CD4-positive, CD25-positive, alpha-beta regulatory T cell (primary cell): ENCODE results near the gene PHACTR3. TPM values are rescaled to one million over a fixed set of nuclear protein-coding genes. Genes with fewer than 3 reads are reported as not detected.

Experiments used
- ATAC-seq, 2 donors: fragments of 150-1000 bp; cut with Tn5 transposase; one replicate each; pipeline ENCODE4 v1.10.0; 2021; ENCODE audit warnings: low read depth in 2 of 2, moderate number of reproducible peaks in 2 of 2, moderate library complexity in 1 of 2
- DNase-seq, 3 donors: peaks; one replicate each; pipeline versions ENCODE4 v3.0.0 to v3.0.0-alpha.2; 2012 to 2022; ENCODE audit warnings: mixed read lengths in 1 of 3
- H3K27ac ChIP-seq: one replicate; pipeline ENCODE4 v1.7.0; 2013; ENCODE audit warnings: mild to moderate bottlenecking, low read length; ENCODE audit not compliant: insufficient read depth, poor library complexity, severe bottlenecking
- H3K27me3 ChIP-seq: one replicate; pipeline ENCODE4 v1.7.0; 2013; ENCODE audit warnings: low read length; ENCODE audit not compliant: control insufficient read depth, insufficient read depth
- H3K36me3 ChIP-seq: one replicate; pipeline ENCODE4 v1.7.0; 2013; ENCODE audit warnings: mild to moderate bottlenecking, low read length, moderate library complexity; ENCODE audit not compliant: control insufficient read depth, insufficient read depth
- H3K4me1 ChIP-seq: 2 replicates; pipeline ENCODE4 v1.7.0; 2013; ENCODE audit warnings: mild to moderate bottlenecking, low read length; ENCODE audit not compliant: insufficient read depth, control insufficient read depth, poor library complexity, severe bottlenecking
- H3K4me3 ChIP-seq: one replicate; pipeline ENCODE4 v1.7.0; 2013; ENCODE audit warnings: low read depth, mild to moderate bottlenecking, low read length, moderate library complexity
- H3K9me3 ChIP-seq, 2 experiments: 1 replicate in 1 of 2; 2 replicates in 1 of 2; pipeline ENCODE4 v1.7.0; 2013; ENCODE audit warnings: low read length in 2 of 2, mild to moderate bottlenecking in 1 of 2, moderate library complexity in 1 of 2; ENCODE audit not compliant: control insufficient read depth in 2 of 2
- H3K27ac Mint-ChIP-seq, 3 donors: one replicate each; pipeline ENCODE4 v1.8.0; 2020 to 2022; ENCODE audit warnings: mild to moderate bottlenecking in 3 of 3, mixed read lengths in 3 of 3, moderate library complexity in 2 of 3
- H3K27me3 Mint-ChIP-seq: one replicate; pipeline ENCODE4 v1.8.0; 2022; ENCODE audit warnings: mild to moderate bottlenecking, mixed read lengths
- H3K36me3 Mint-ChIP-seq: one replicate; pipeline ENCODE4 v1.8.0; 2020; ENCODE audit warnings: mixed read lengths
- H3K4me1 Mint-ChIP-seq, 4 donors: one replicate each; pipeline ENCODE4 v1.8.0; 2020 to 2022; ENCODE audit warnings: mixed read lengths in 4 of 4, mild to moderate bottlenecking in 1 of 4
- H3K4me3 Mint-ChIP-seq, 4 donors: one replicate each; pipeline ENCODE4 v1.8.0; 2020 to 2022; ENCODE audit warnings: mild to moderate bottlenecking in 4 of 4, mixed read lengths in 4 of 4, moderate library complexity in 3 of 4
- H3K9me3 Mint-ChIP-seq, 7 donors: one replicate each; pipeline ENCODE4 v1.8.0; 2020 to 2022; ENCODE audit warnings: mixed read lengths in 7 of 7, mild to moderate bottlenecking in 3 of 7, moderate library complexity in 2 of 7
- polyA plus RNA-seq, 4 donors: library from polyadenylated mRNA; unstranded; fragments of 300-500 nt; fragmentation: Illumina TruSeq; gene quantifications; one replicate each; pipeline ENCODE4 v1.2.3, GENCODE V29; 2021
- total RNA-seq: library from RNA; stranded (reverse); gene quantifications from one replicate; pipeline ENCODE4 v1.2.3, GENCODE V29; 2022

Gene PHACTR3
- total and polyA plus RNA-seq, 5 donors from 2014 or later = not detected

DNA sequence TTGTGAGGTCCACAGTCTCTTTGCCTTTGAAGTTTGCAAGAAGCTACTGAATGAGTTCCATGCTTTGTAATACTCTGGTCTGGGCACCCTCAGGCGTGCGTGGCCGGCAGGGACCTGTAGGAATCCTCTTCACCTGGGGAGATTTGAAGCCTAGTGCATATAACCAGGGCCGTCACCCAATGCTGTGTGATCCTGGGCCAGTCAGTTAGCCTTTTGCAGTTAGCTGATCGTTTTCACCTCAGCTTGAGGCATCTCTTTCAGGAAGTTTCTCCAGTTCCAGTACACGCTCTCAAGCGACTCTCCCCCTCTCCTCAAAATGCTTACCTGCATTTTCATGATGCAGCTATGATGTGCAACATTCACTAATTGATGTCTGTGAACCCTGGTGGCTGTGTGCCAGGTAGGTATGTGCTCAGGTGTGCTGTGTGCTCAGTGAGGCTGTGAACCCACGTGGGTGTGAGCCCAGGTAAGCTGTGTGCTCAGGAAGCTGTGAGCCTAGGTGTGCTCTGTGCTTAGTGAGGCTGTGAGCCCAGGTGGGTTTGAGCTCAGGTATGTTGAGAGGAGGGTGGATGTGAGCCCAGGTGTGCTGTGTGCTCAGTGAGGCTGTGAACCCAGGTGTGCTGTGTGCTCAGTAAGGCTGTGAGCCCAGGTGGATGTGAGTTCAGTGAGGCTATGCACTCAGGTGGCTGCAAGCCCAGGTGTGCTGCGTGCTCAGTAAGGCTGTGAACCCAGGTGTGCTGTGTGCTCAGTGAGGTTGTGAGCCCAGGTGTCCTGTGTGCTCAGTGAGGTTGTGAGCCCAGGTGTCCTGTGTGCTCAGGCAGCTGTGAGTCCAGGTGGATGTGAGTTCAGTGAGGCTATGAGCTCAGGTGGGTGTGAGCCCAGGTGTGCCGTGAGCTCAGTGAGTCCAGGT is 120.4 kb downstream of the PHACTR3 start:
- H3K9me3 Mint-ChIP-seq = peaks cover 0 to 3% (median 0%) of the 10 kb centered on the region in 7 donors
- Histone ChIP-seq H3K27ac (no peak overlapping the region), H3K9me3 (no peaks in the 10 kb centered on the region), H3K4me1 (no peaks in the 10 kb centered on the region), H3K36me3 (no peaks in the 10 kb centered on the region), H3K27me3 (no peaks in the 10 kb centered on the region), H3K4me3 (no peak overlapping the region)
- H3K27me3 Mint-ChIP-seq = peaks cover 7% of the 10 kb centered on the region
- no peaks in the 10 kb centered on the region for H3K36me3 Mint-ChIP-seq
- ATAC-seq (no peak), DNase-seq (no peak)
- H3K27ac Mint-ChIP-seq = no peak overlapping the region
- no peaks in the 10 kb centered on the region for H3K4me1 Mint-ChIP-seq
- no peak overlapping the region for H3K4me3 Mint-ChIP-seq

DNA sequence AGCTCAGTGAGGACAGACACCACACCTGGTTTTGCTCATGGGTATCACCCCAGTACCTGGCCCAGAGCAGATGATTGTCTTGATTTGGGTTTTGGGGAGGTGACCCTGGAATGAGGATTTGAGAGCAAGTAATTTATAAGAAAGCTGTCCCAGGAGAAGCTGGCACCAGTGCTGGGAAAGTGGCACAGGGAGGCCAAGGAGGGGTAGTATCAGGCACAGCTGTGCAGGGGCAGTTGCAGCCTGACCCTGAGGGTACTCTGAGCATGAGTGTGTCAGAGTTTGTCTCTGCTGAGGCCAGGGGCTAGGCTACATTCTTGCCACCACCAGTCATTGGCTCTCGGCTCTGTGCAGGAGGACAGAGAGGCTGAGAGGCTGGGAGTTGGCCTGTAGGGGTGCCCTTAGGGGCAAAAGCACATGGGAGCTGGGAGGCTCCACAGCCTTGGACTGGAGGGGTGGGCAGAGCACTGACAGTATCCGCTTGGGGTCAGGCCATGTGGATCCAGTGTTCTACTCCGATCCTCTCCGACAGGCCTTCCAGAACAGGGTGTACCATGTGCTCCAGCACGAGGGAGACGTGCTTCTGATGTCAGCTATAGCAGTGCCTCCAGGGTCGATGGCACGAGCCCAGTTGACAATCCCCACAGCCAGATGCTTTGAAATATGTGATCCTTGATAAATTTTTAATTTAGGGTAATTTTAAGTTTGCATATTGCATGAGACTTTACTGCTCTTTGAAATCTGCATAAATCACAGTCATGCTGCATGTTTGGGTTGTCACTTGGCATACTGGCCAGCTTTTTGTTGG is 121.3 kb downstream of the PHACTR3 start:
- H3K27me3 Mint-ChIP-seq = peaks cover 14% of the 10 kb centered on the region
- DNase-seq = no peak

DNA sequence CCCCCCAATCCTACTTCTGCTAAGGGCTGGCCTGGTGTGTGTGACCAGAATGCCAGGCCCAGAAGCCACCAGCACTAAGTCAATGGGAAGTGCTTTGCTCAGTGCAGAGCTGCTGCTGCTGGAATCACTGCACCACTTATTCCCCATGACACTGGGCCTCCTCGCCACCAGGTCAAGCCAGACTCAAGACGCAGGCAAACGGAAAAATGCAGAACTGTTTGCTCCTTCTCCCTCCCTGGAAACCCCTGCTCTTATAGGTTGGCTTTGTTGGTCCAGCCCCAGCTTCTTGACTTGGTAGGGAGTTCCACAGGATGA is 121.9 kb downstream of the PHACTR3 start:
- H3K4me1 Mint-ChIP-seq = no peaks in the 10 kb centered on the region
- Histone ChIP-seq H3K9me3 (no peaks in the 10 kb centered on the region), H3K27ac (no peak overlapping the region), H3K4me3 (no peak overlapping the region), H3K27me3 (no peaks in the 10 kb centered on the region), H3K4me1 (no peaks in the 10 kb centered on the region), H3K36me3 (no peaks in the 10 kb centered on the region)
- H3K36me3 Mint-ChIP-seq = no peaks in the 10 kb centered on the region
- no peak for DNase-seq
- no peak overlapping the region for H3K4me3 Mint-ChIP-seq
- no peak for ATAC-seq
- peaks cover 0 to 3% (median 0%) of the 10 kb centered on the region in 7 donors for H3K9me3 Mint-ChIP-seq
- peaks cover 14% of the 10 kb centered on the region for H3K27me3 Mint-ChIP-seq
- H3K27ac Mint-ChIP-seq = no peak overlapping the region

More for the DNA sequence above, 121.3 kb downstream of the PHACTR3 start:
- no peaks in the 10 kb centered on the region for H3K27me3 ChIP-seq
- Mint-ChIP-seq H3K9me3 (peaks cover 0 to 3% (median 0%) of the 10 kb centered on the region in 7 donors), H3K4me1 (no peaks in the 10 kb centered on the region), H3K27ac (no peak overlapping the region), H3K4me3 (peak overlapping the region in 1 of 4 donors; percentile 2), H3K36me3 (no peaks in the 10 kb centered on the region)
- no peak overlapping the region for H3K4me3 ChIP-seq
- H3K9me3 ChIP-seq = no peaks in the 10 kb centered on the region
- no peak overlapping the region for H3K27ac ChIP-seq
- no peaks in the 10 kb centered on the region for H3K4me1 ChIP-seq
- no peak for ATAC-seq
- no peaks in the 10 kb centered on the region for H3K36me3 ChIP-seq

DNA sequence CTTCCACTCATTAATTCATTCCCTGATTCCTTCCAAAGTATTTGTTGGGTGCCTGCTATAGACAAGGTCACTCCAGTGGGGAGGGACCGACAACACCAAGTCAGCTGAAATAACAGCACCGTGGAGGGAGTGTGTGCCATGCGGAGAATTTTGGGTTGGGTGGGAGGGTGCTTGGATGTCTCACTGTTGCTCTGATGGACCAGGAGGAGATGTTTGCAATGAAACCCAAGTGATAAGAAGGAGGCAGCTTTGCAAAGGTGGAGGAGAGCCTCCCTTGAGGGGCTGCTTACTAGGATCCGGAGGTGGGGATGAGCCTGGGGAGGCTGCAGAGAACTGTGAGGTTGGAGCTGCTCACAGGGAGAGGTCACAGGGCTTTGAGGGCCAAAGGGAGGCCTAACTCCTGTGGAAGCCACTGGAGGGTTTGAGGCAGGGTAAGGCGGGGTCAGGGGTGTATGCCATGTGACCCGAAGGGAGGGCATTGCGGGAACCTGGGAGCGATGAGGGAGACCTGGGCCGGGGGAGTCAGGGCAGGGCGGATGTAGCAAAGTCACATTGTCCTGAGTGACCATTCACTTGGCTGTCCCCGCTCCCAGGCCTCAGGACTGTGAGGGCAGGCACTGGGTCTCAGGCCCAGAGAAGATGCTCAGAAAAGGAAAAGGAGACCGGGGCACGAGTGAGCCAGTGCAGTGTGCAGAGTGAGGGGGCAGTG is 124.5 kb downstream of the PHACTR3 start:
- Histone ChIP-seq H3K27ac (no peak overlapping the region), H3K27me3 (peaks cover 3% of the 10 kb centered on the region), H3K4me3 (no peak overlapping the region), H3K9me3 (no peaks in the 10 kb centered on the region), H3K4me1 (no peaks in the 10 kb centered on the region), H3K36me3 (no peaks in the 10 kb centered on the region)
- H3K9me3 Mint-ChIP-seq = peaks cover 0 to 1% (median 0%) of the 10 kb centered on the region in 7 donors
- no peaks in the 10 kb centered on the region for H3K36me3 Mint-ChIP-seq
- no peak overlapping the region for H3K27ac Mint-ChIP-seq
- no peak overlapping the region for H3K4me3 Mint-ChIP-seq
- H3K27me3 Mint-ChIP-seq = peaks cover 18% of the 10 kb centered on the region
- DNase-seq (no peak), ATAC-seq (no peak)
- H3K4me1 Mint-ChIP-seq = no peaks in the 10 kb centered on the region

DNA sequence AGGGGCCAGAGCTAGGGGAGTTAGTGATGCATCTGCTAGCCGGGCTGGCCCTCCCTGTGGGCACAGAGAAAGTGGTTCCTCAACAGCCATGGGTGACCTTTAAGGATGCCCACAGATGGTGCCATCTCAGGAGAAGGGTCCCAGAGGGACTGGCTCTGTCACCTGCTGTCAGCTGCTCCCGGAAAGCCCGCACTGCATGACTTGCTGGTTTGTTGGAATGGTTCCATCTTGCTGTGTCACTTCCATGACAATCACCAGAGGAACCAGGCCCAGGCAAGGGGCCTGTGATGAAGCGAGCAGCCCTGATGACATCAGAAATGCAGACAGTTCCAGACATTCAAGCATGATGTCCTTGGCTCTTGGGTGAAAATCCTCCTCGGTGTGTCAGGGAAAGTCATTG is 125.2 kb downstream of the PHACTR3 start:
- H3K9me3 Mint-ChIP-seq = peaks cover 0 to 1% (median 0%) of the 10 kb centered on the region in 7 donors
- H3K27me3 Mint-ChIP-seq = peaks cover 18% of the 10 kb centered on the region
- Histone ChIP-seq H3K27ac (no peak overlapping the region), H3K9me3 (no peaks in the 10 kb centered on the region), H3K4me3 (no peak overlapping the region), H3K4me1 (no peaks in the 10 kb centered on the region), H3K36me3 (no peaks in the 10 kb centered on the region), H3K27me3 (peaks cover 3% of the 10 kb centered on the region)
- DNase-seq = no peak
- no peaks in the 10 kb centered on the region for H3K36me3 Mint-ChIP-seq
- no peak overlapping the region for H3K27ac Mint-ChIP-seq
- H3K4me1 Mint-ChIP-seq = no peaks in the 10 kb centered on the region
- no peak for ATAC-seq
- no peak overlapping the region for H3K4me3 Mint-ChIP-seq

DNA sequence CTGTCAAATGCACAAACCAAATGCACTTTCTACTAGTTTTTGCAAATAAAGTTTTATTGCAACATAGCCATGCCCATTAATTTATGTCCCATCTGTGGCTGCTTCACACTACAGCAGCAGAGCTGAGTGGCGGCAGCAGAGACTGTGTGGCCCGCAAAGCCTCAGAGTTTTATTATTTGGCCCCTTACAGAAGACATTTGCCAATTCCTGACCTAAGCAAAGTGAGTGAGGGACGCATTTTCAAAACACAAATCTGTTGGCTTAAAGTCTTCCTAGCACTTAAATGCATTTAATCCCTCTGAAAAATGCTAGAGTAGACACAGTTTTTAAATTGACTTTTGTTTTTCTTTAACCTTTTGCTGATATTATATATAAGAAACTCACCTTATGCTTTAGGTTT is 126.4 kb downstream of the PHACTR3 start:
- Histone ChIP-seq H3K27ac (no peak overlapping the region), H3K36me3 (no peaks in the 10 kb centered on the region), H3K27me3 (peaks cover 3% of the 10 kb centered on the region), H3K4me1 (no peaks in the 10 kb centered on the region), H3K9me3 (no peaks in the 10 kb centered on the region), H3K4me3 (no peak overlapping the region)
- peaks cover 0 to 1% (median 0%) of the 10 kb centered on the region in 7 donors for H3K9me3 Mint-ChIP-seq
- no peak for DNase-seq
- H3K4me3 Mint-ChIP-seq = no peak overlapping the region
- ATAC-seq = no peak
- no peak overlapping the region for H3K27ac Mint-ChIP-seq
- H3K4me1 Mint-ChIP-seq = no peaks in the 10 kb centered on the region
- H3K36me3 Mint-ChIP-seq = no peaks in the 10 kb centered on the region
- H3K27me3 Mint-ChIP-seq = peaks cover 11% of the 10 kb centered on the region

GRCh38 chr20:59731376-59731775 is 127.0 kb downstream of the PHACTR3 start:
- Histone ChIP-seq H3K36me3 (no peaks in the 10 kb centered on the region), H3K27me3 (peaks cover 3% of the 10 kb centered on the region), H3K4me1 (no peaks in the 10 kb centered on the region), H3K4me3 (no peak overlapping the region), H3K27ac (no peak overlapping the region), H3K9me3 (no peaks in the 10 kb centered on the region)
- DNase-seq (no peak), ATAC-seq (no peak)
- H3K4me1 Mint-ChIP-seq = no peaks in the 10 kb centered on the region
- H3K4me3 Mint-ChIP-seq = no peak overlapping the region
- H3K36me3 Mint-ChIP-seq = no peaks in the 10 kb centered on the region
- peaks cover 0 to 1% (median 0%) of the 10 kb centered on the region in 7 donors for H3K9me3 Mint-ChIP-seq
- H3K27ac Mint-ChIP-seq = no peak overlapping the region
- peaks cover 11% of the 10 kb centered on the region for H3K27me3 Mint-ChIP-seq
